Mesendoderm (in vitro differentiated cells): ENCODE measurements around the gene ISOC2.

Source experiments
- DNase-seq: peaks from one replicate; pipeline ENCODE4 v3.0.0; 2013
- H2AK5ac ChIP-seq: 2 replicates; pipeline ENCODE4 v1.6.1; 2013; ENCODE audit warnings: low read length, inconsistent platforms
- H2BK120ac ChIP-seq: 2 replicates; pipeline ENCODE4 v1.6.1; 2013; ENCODE audit warnings: low read depth, mild to moderate bottlenecking, low read length, moderate library complexity, mixed read lengths
- H2BK15ac ChIP-seq: replicated peaks from 2 replicates; pipeline ENCODE4 v1.6.1; 2013; ENCODE audit warnings: low read depth, mild to moderate bottlenecking, moderate library complexity
- H2BK5ac ChIP-seq: 2 replicates; pipeline ENCODE4 v1.6.1; 2013; ENCODE audit warnings: low read length, inconsistent platforms
- H3K18ac ChIP-seq: 2 replicates; pipeline ENCODE4 v1.6.1; 2013; ENCODE audit warnings: mild to moderate bottlenecking, low read length, mixed read lengths
- H3K23ac ChIP-seq: one replicate; pipeline ENCODE4 v1.6.1; 2013; ENCODE audit warnings: low read length
- H3K27ac ChIP-seq: 2 replicates; pipeline ENCODE4 v1.5.1; 2013; ENCODE audit warnings: low read depth, mild to moderate bottlenecking, inconsistent platforms, low read length, moderate library complexity
- H3K27me3 ChIP-seq: 2 replicates; pipeline ENCODE4 v1.6.1; 2013; ENCODE audit warnings: low read length, control low read depth, mild to moderate bottlenecking, inconsistent platforms; ENCODE audit not compliant: insufficient read depth, poor library complexity
- H3K36me3 ChIP-seq: 2 replicates; pipeline ENCODE4 v1.6.1; 2013; ENCODE audit warnings: low read length, inconsistent platforms; ENCODE audit not compliant: control insufficient read depth, insufficient read depth
- H3K4ac ChIP-seq: one replicate; pipeline ENCODE4 v1.6.1; 2013; ENCODE audit warnings: low read depth, mild to moderate bottlenecking, low read length, moderate library complexity
- H3K4me1 ChIP-seq: 2 replicates; pipeline ENCODE4 v1.6.1; 2013; ENCODE audit warnings: low read depth, low read length, inconsistent platforms; ENCODE audit not compliant: control insufficient read depth
- H3K4me2 ChIP-seq: 2 replicates; pipeline ENCODE4 v1.6.1; 2013; ENCODE audit warnings: low read length
- H3K4me3 ChIP-seq: 2 replicates; pipeline ENCODE4 v1.5.1; 2013; ENCODE audit warnings: mild to moderate bottlenecking, low read length
- H3K56ac ChIP-seq: one replicate; pipeline ENCODE4 v1.6.1; 2013; ENCODE audit warnings: low read length
- H3K79me1 ChIP-seq: 2 replicates; pipeline ENCODE4 v1.6.1; 2013; ENCODE audit warnings: low read length, inconsistent platforms
- H3K79me2 ChIP-seq: 2 replicates; pipeline ENCODE4 v1.6.1; 2013; ENCODE audit warnings: mild to moderate bottlenecking, low read length; ENCODE audit not compliant: control insufficient read depth, insufficient read depth
- H3K9ac ChIP-seq: 2 replicates; pipeline ENCODE4 v1.6.1; 2013; ENCODE audit warnings: low read length, inconsistent platforms
- H4K5ac ChIP-seq: one replicate; pipeline ENCODE4 v1.6.1; 2013; ENCODE audit warnings: low read length
- H4K8ac ChIP-seq: one replicate; pipeline ENCODE4 v1.6.1; 2013; ENCODE audit warnings: low read depth, mild to moderate bottlenecking, control low read depth, low read length, moderate library complexity
- WGBS: extraction: QIAGEN DNeasy Blood & Tissue Kit; methylation state at CpG from one replicate; pipeline ENCODE4 v1.1.7; 2013; ENCODE audit warnings: low lambda C conversion rate, missing lambda C conversion rate; ENCODE audit not compliant: insufficient coverage; ENCODE audit errors: extremely low coverage; 5-methylcytosine and 5-hydroxymethylcytosine counted together

Gene ISOC2

GRCh38 chr19:55406826-55407549, 54.5 kb downstream of the ISOC2 start:
- peak overlapping the region; percentile 93 for H3K56ac ChIP-seq
- peaks cover 10% of the 10 kb centered on the region for H3K4me1 ChIP-seq
- peaks cover 19% of the 10 kb centered on the region for H3K79me1 ChIP-seq
- peak overlapping the region; percentile 98 for H3K27ac ChIP-seq
- H4K5ac ChIP-seq: no peak overlapping the region
- peak overlapping the region; percentile 98 for H3K18ac ChIP-seq
- no peak overlapping the region for H2AK5ac ChIP-seq
- no peak overlapping the region for H2BK15ac ChIP-seq
- DNase-seq: no peak
- H3K23ac ChIP-seq: peak overlapping the region; percentile 91
- peaks cover 13% of the 10 kb centered on the region for H3K36me3 ChIP-seq
- H2BK120ac ChIP-seq: peak overlapping the region; percentile 52
- no peak overlapping the region for H2BK5ac ChIP-seq
- H3K79me2 ChIP-seq: peaks cover 28% of the 10 kb centered on the region
- peak overlapping the region; percentile 97 for H3K9ac ChIP-seq
- H3K27me3 ChIP-seq: no peaks in the 10 kb centered on the region
- no CpG with 5 or more reads among the region's 35 CpGs for WGBS
- no peak overlapping the region for H4K8ac ChIP-seq
- peak overlapping the region; percentile 3 for H3K4me2 ChIP-seq
- H3K4me3 ChIP-seq: peak overlapping the region; percentile 91
- H3K4ac ChIP-seq: peak overlapping the region; percentile 85

GRCh38 chr19:55406091-55406825, 55.2 kb downstream of the ISOC2 start:
- Histone ChIP-seq H2BK120ac (no peak overlapping the region), H3K36me3 (peaks cover 13% of the 10 kb centered on the region), H4K8ac (no peak overlapping the region), H3K79me2 (peaks cover 28% of the 10 kb centered on the region), H3K4me3 (peak overlapping the region; percentile 91), H3K4me1 (peaks cover 10% of the 10 kb centered on the region), H4K5ac (no peak overlapping the region), H3K4ac (no peak overlapping the region), H2BK5ac (no peak overlapping the region), H3K9ac (peak overlapping the region; percentile 97), H3K56ac (peak overlapping the region; percentile 93), H3K27me3 (no peaks in the 10 kb centered on the region), H2AK5ac (no peak overlapping the region), H3K18ac (no peak overlapping the region), H3K23ac (peak overlapping the region; percentile 67), H2BK15ac (no peak overlapping the region), H3K27ac (no peak overlapping the region), H3K79me1 (peaks cover 19% of the 10 kb centered on the region), H3K4me2 (peak overlapping the region; percentile 3)
- WGBS: no CpG with 5 or more reads among the region's 14 CpGs
- DNase-seq: no peak

- Histone ChIP-seq H3K4me1 (peaks cover 10% of the 10 kb centered on the region), H4K5ac (no peak overlapping the region), H2BK15ac (no peak overlapping the region), H3K18ac (no peak overlapping the region), H2BK120ac (no peak overlapping the region), H3K4ac (no peak overlapping the region), H2AK5ac (no peak overlapping the region), H3K4me3 (no peak overlapping the region), H3K4me2 (peak overlapping the region; percentile 3), H3K9ac (peak overlapping the region; percentile 97), H3K56ac (peak overlapping the region; percentile 93), H3K36me3 (peaks cover 13% of the 10 kb centered on the region), H4K8ac (no peak overlapping the region), H3K27ac (no peak overlapping the region), H3K79me2 (peaks cover 28% of the 10 kb centered on the region), H2BK5ac (no peak overlapping the region), H3K23ac (no peak overlapping the region), H3K79me1 (peaks cover 19% of the 10 kb centered on the region), H3K27me3 (no peaks in the 10 kb centered on the region)
- no CpG with 5 or more reads among the region's 5 CpGs for WGBS
- no peak for DNase-seq
Measured at GRCh38 chr19:55405638-55406037, 55.8 kb downstream of the ISOC2 start.
